Lung (tissue), 12 donors: ENCODE results near the gene RUVBL2. TPM values are rescaled to one million over a fixed set of nuclear protein-coding genes. Genes with fewer than 3 reads are reported as not detected.

Experiments used
- ATAC-seq: fragments of 200-7000 bp; cut with Tn5 transposase; one replicate; pipeline ENCODE4 v1.9.1; 2020; ENCODE audit warnings: moderate number of reproducible peaks; ENCODE audit not compliant: insufficient read depth, low FRiP score
- DNase-seq, 3 donors: peaks; one replicate each; pipeline ENCODE4 v3.0.0-alpha.2; 2013 to 2017
- H3K27ac ChIP-seq, 2 donors: one replicate each; pipeline ENCODE4 v1.5.1; 2013; ENCODE audit warnings: mild to moderate bottlenecking in 2 of 2, moderate library complexity in 2 of 2, control low read depth in 1 of 2, inconsistent platforms in 1 of 2, low read depth in 1 of 2, low read length in 1 of 2
- H3K27me3 ChIP-seq, 3 donors: one replicate each; pipeline ENCODE4 v1.5.1; 2013; ENCODE audit warnings: low read length in 2 of 3; ENCODE audit not compliant: control insufficient read depth in 3 of 3, insufficient read depth in 3 of 3
- H3K36me3 ChIP-seq, 4 donors: one replicate each; pipeline ENCODE4 v1.5.1; 2013; ENCODE audit warnings: low read length in 4 of 4, mild to moderate bottlenecking in 1 of 4, moderate library complexity in 1 of 4; ENCODE audit not compliant: control insufficient read depth in 4 of 4, insufficient read depth in 4 of 4
- H3K4me1 ChIP-seq, 5 donors: one replicate each; pipeline ENCODE4 v1.5.1; 2013; ENCODE audit warnings: low read length in 5 of 5, mild to moderate bottlenecking in 2 of 5, moderate library complexity in 1 of 5; ENCODE audit not compliant: control insufficient read depth in 5 of 5, insufficient read depth in 5 of 5
- H3K4me3 ChIP-seq: one replicate; pipeline ENCODE4 v1.5.1; 2013; ENCODE audit warnings: mild to moderate bottlenecking, control low read depth, moderate library complexity
- H3K9ac ChIP-seq, 2 donors: one replicate each; pipeline ENCODE4 v1.5.1; 2013; ENCODE audit warnings: low read length in 2 of 2, control low read depth in 1 of 2; ENCODE audit not compliant: insufficient read depth in 1 of 2
- H3K9me3 ChIP-seq, 4 donors: one replicate each; pipeline ENCODE4 v1.5.1; 2013; ENCODE audit warnings: low read length in 3 of 4, mild to moderate bottlenecking in 1 of 4, moderate library complexity in 1 of 4; ENCODE audit not compliant: control insufficient read depth in 4 of 4, insufficient read depth in 3 of 4
- WGBS, 2 donors: extraction: QIAGEN DNeasy Blood & Tissue Kit; methylation state at CpG; one replicate each; pipeline ENCODE4 v1.1.7; 2013; 5-methylcytosine and 5-hydroxymethylcytosine counted together
- polyA plus RNA-seq, 2 donors: library from polyadenylated mRNA; stranded (reverse); fragments of 200-250 nt; gene quantifications; one replicate each; pipeline ENCODE4 v1.2.1, GENCODE V29; 2013
- total RNA-seq, 2 donors: library from RNA; depleted of rRNA in 1 of 2; stranded (reverse); fragments of >200 nt in 1 of 2; gene quantifications; one replicate each; pipeline ENCODE4 v1.2.1, GENCODE V29; 2014 to 2021
- TF ChIP-seq, protein P1 (sequence below): IDR thresholded peaks from 2 replicates; pipeline ENCODE4 v1.5.1; 2012; ENCODE audit warnings: mild to moderate bottlenecking; ENCODE audit errors: control extremely low read depth, extremely low read depth
- donor health status: control.
- donor health status: control.
- donor health status: Bipolar disorder and iron deficiency.
- donor health status: healthy.
- donor health status: DM: yes; HTN: yes; CAD: no.

The RUVBL2 gene
- total and polyA plus RNA-seq, 4 donors, result 80.7 to 112 (median 96.8) TPM

DNA sequence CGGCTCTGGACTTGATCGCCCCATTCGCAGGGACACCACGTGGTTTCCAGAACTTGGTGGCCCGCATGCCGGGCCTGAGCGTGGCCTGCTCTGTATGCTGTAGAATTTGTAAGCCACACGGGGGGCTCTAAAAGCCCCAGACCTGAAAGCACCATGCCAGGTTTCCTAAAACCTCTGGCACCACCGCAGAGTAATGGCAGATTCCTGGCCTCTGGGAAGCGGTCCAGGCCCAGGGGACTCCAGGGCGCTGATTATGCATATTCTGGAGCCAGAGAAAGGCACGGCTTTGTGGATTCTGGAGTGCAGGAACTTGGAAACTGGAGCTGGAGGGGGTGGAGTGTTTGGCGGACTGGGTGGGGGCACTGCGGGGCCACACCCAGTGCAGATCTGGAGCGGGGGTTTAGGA, 24.9 kb upstream of the RUVBL2 start:
- DNase-seq (no peak), ATAC-seq (no peak)
- H3K9me3 ChIP-seq, result no peaks in the 10 kb centered on the region
- TF ChIP-seq, protein P1, sequence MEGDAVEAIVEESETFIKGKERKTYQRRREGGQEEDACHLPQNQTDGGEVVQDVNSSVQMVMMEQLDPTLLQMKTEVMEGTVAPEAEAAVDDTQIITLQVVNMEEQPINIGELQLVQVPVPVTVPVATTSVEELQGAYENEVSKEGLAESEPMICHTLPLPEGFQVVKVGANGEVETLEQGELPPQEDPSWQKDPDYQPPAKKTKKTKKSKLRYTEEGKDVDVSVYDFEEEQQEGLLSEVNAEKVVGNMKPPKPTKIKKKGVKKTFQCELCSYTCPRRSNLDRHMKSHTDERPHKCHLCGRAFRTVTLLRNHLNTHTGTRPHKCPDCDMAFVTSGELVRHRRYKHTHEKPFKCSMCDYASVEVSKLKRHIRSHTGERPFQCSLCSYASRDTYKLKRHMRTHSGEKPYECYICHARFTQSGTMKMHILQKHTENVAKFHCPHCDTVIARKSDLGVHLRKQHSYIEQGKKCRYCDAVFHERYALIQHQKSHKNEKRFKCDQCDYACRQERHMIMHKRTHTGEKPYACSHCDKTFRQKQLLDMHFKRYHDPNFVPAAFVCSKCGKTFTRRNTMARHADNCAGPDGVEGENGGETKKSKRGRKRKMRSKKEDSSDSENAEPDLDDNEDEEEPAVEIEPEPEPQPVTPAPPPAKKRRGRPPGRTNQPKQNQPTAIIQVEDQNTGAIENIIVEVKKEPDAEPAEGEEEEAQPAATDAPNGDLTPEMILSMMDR, result no peak
- no peak overlapping the region for H3K27ac ChIP-seq
- H3K4me3 ChIP-seq, result no peak overlapping the region
- peaks cover 0 to 21% (median 8%) of the 10 kb centered on the region in 5 donors for H3K4me1 ChIP-seq
- H3K9ac ChIP-seq, result no peak overlapping the region
- H3K27me3 ChIP-seq, result no peaks in the 10 kb centered on the region
- H3K36me3 ChIP-seq, result peaks cover 12 to 53% (median 24%) of the 10 kb centered on the region in 4 donors
- WGBS, 2 donors, result 88 to 93% methylated on average over 15 of the region's 15 CpGs

DNA sequence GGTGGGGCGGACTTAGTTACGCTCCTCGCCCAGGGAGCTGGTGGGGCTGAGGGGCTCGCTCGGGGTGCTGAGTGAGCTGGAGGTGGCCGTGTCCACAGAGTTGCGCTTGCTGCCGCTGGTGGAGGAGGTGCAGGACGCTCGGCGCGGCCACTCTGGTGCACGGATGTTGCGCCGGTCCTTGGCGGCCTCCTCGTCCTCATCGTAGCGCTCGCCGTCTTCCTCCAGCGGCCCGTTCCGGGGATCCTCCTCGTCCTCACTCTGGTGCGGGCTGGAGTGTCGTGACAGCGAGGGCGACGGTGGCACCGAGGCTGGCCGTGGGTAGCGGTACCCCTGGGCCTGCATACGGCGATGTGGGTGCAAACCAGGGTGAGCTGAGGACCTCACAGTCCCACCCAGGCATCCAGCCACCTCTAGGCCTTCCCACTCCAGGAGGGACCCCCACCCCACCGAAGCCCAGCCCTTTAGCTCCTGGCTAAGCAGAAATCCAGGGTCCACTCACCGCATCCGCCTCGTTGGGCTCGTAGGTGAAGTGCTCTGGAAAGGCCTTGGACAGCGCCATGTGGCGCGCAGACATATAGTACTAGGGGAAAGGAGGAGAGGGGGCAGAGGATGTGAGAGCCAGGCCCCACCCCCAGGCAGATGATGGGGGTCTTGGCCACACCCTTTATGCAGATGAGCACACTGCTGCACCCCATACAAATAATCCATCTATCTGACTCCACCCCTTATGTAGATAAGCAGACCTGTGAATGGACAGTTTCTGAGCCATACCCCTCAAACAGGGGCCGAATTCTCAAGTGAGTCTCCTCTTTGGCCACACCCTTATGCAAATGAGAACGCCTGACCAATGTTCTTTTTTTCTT, 24.2 kb upstream of the RUVBL2 start:
- ATAC-seq, result no peak
- Histone ChIP-seq H3K36me3 (peaks cover 14 to 60% (median 29%) of the 10 kb centered on the region in 4 donors), H3K27me3 (no peaks in the 10 kb centered on the region), H3K9ac (no peak overlapping the region), H3K27ac (no peak overlapping the region), H3K4me1 (peaks cover 0 to 14% (median 2%) of the 10 kb centered on the region in 5 donors), H3K4me3 (no peak overlapping the region), H3K9me3 (no peaks in the 10 kb centered on the region)
- no peak for DNase-seq
- TF ChIP-seq, protein P1, result no peak
- WGBS, 2 donors, result 94 to 97% methylated on average over 44 to 45 of the region's 45 CpGs

DNA sequence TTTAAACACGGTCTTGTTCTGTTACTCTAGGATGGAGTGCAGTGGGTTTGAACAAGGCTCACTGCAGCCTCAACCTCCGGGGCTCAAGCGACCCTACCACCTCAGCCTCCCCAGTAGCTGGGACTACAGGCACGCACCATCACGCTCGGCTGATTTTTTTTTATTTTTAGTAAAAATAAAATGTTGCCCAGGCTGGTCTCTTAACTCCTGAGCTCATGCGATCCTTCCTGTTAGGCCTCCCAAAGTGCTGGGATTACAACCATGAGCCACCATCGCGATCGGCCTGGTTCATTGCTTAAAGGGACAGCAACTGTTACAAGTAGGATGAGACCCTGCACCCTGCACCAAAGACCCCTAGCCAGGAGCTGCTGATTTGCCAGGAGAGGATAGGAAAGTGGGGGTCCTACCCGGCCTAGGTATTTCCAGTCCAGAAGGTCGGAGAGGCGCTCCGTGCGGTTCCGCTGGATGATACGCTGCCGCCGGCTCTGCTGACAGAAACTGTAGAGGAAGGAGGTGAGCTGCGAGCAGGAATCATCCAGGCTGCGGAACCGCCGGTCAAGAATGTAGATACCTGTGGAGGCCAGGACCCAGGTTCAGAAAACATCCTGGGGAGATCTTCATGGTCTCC, 23.4 kb upstream of the RUVBL2 start:
- no peak for DNase-seq
- H3K9ac ChIP-seq, result no peak overlapping the region
- peaks cover 0 to 12% (median 0%) of the 10 kb centered on the region in 5 donors for H3K4me1 ChIP-seq
- ATAC-seq, result no peak
- no peaks in the 10 kb centered on the region for H3K27me3 ChIP-seq
- 90 to 96% methylated on average over 23 of the region's 23 CpGs for WGBS, 2 donors
- no peak overlapping the region for H3K4me3 ChIP-seq
- no peaks in the 10 kb centered on the region for H3K9me3 ChIP-seq
- no peak overlapping the region for H3K27ac ChIP-seq
- TF ChIP-seq, protein P1, result no peak
- peaks cover 14 to 61% (median 30%) of the 10 kb centered on the region in 4 donors for H3K36me3 ChIP-seq
